ENCODE measurements around the gene ZNF519.

- TF ChIP-seq CTCF (IDR thresholded peaks at IDR 0.05; ENCODE audit: low read depth, low read length, poor library complexity, severe bottlenecking) (peak; percentile 87), EZH2phosphoT487 (IDR thresholded peaks at IDR 0.05; ENCODE audit: borderline replicate concordance, low read length) (no peak)
Observed at GRCh38 chr18:14086458-14087231, 45.6 kb downstream of the ZNF519 start.

Data from DOHH2 (cell line).